Anterior cingulate cortex (tissue), 58 donors: ENCODE results near the gene STK32A.
A peak's percentile ranks its signal among the peaks of the same experiment; 100 is the strongest.
"Not testable (repeated sequence)": the region's sequence is repeated elsewhere in the genome, so short reads cannot be mapped to it uniquely, and the experiment has no call there.

Source experiments
- DNase-seq, 58 donors: peaks; one replicate each; lab custom pipeline; 2025; lab: John Stamatoyannopoulos, UW

STK32A gene

GRCh38 chr5:147339313-147339712 is 104.5 kb downstream of the STK32A start:
- DNase-seq = no peak

- DNase-seq = no peak
These were observed 106.1 kb downstream of the STK32A start for GRCh38 chr5:147340941-147341340.

- no peak for DNase-seq
These were observed 106.5 kb downstream of the STK32A start for GRCh38 chr5:147341345-147341744.

GRCh38 chr5:147344861-147345260 is 110.0 kb downstream of the STK32A start:
- DNase-seq = no peak

- no peak for DNase-seq
These were observed 111.3 kb downstream of the STK32A start for GRCh38 chr5:147346006-147346561.

- DNase-seq = no peak
These were observed 113.2 kb downstream of the STK32A start for GRCh38 chr5:147348046-147348445.

- DNase-seq = no peak
These were observed 113.6 kb downstream of the STK32A start for GRCh38 chr5:147348451-147348850.

- no peak for DNase-seq
These were observed 114.4 kb downstream of the STK32A start for GRCh38 chr5:147349241-147349640.

GRCh38 chr5:147359101-147359500 is 124.3 kb downstream of the STK32A start:
- no peak for DNase-seq

- no peak for DNase-seq
These were observed 124.8 kb downstream of the STK32A start for GRCh38 chr5:147359581-147359980.

GRCh38 chr5:147360816-147361215 is 126.0 kb downstream of the STK32A start:
- DNase-seq = no peak

- no peak for DNase-seq
These were observed 126.8 kb downstream of the STK32A start for GRCh38 chr5:147361441-147362175.

GRCh38 chr5:147367381-147367780 is 132.6 kb downstream of the STK32A start:
- not testable (repeated sequence) for DNase-seq

- no peak for DNase-seq
These were observed 135.0 kb downstream of the STK32A start for GRCh38 chr5:147369742-147370374.

- DNase-seq = no peak
These were observed 136.5 kb downstream of the STK32A start for GRCh38 chr5:147371290-147371689.

GRCh38 chr5:147372191-147372590 is 137.4 kb downstream of the STK32A start:
- DNase-seq = no peak

GRCh38 chr5:147373328-147373727 is 138.5 kb downstream of the STK32A start:
- no peak for DNase-seq

- no peak for DNase-seq
These were observed 140.3 kb downstream of the STK32A start for GRCh38 chr5:147375151-147375550.

GRCh38 chr5:147377682-147378081 is 142.9 kb downstream of the STK32A start:
- DNase-seq = no peak

GRCh38 chr5:147381555-147381954 is 146.7 kb downstream of the STK32A start:
- no peak for DNase-seq

- DNase-seq = peak in 7 of 58 donors; percentile 14 to 50 (median 19)
These were observed 147.9 kb downstream of the STK32A start for GRCh38 chr5:147382776-147383175.
